ENCODE measurements around the gene CD320.
"Not testable (repeated sequence)": the region's sequence is repeated elsewhere in the genome, so short reads cannot be mapped to it uniquely, and the experiment has no call there.

Gene CD320

GRCh38 chr19:8334458-8335342 lies 26.5 kb upstream of the CD320 start:
- no peak for DNase-seq (ENCODE audit: low read depth, low spot score)
- no peak overlapping the region for H3K4me3 ChIP-seq (ENCODE audit: low read length)

- no peak overlapping the region for H3K4me3 ChIP-seq (ENCODE audit: low read length)
- DNase-seq (ENCODE audit: low read depth, low spot score), result no peak
Observed at GRCh38 chr19:8333767-8334457, 25.8 kb upstream of the CD320 start.

- no peak for DNase-seq (ENCODE audit: low read depth, low spot score)
- no peak overlapping the region for H3K4me3 ChIP-seq (ENCODE audit: low read length)
Observed at GRCh38 chr19:8332976-8333766, 25.0 kb upstream of the CD320 start.

- DNase-seq (ENCODE audit: low read depth, low spot score), result no peak
- no peak overlapping the region for H3K4me3 ChIP-seq (ENCODE audit: low read length)
Observed at GRCh38 chr19:8331263-8331845, 23.2 kb upstream of the CD320 start.

- no peak overlapping the region for H3K4me3 ChIP-seq (ENCODE audit: low read length)
- no peak for DNase-seq (ENCODE audit: low read depth, low spot score)
Observed at GRCh38 chr19:8329996-8330395, 21.8 kb upstream of the CD320 start.

- DNase-seq (ENCODE audit: low read depth, low spot score), result no peak
- no peak overlapping the region for H3K4me3 ChIP-seq (ENCODE audit: low read length)
Observed at GRCh38 chr19:8325454-8325853, 17.3 kb upstream of the CD320 start.

- DNase-seq (ENCODE audit: low read depth, low spot score), result no peak
- no peak overlapping the region for H3K4me3 ChIP-seq (ENCODE audit: low read length)
Observed at GRCh38 chr19:8324186-8325050, 16.3 kb upstream of the CD320 start.

- H3K4me3 ChIP-seq (ENCODE audit: low read length), result no peak overlapping the region
- DNase-seq (ENCODE audit: low read depth, low spot score), result no peak
Observed at GRCh38 chr19:8323781-8324185, 15.6 kb upstream of the CD320 start.

GRCh38 chr19:8322638-8322997 lies 14.5 kb upstream of the CD320 start:
- H3K4me3 ChIP-seq (ENCODE audit: low read length), result peak overlapping the region; percentile 100

GRCh38 chr19:8321986-8322637 lies 14.0 kb upstream of the CD320 start:
- DNase-seq (ENCODE audit: low read depth, low spot score), result no peak
- peak overlapping the region; percentile 100 for H3K4me3 ChIP-seq (ENCODE audit: low read length)

More at GRCh38 chr19:8322638-8322997, 14.5 kb upstream of the CD320 start:
- DNase-seq (ENCODE audit: low read depth, low spot score), result no peak

GRCh38 chr19:8321067-8321985 lies 13.2 kb upstream of the CD320 start, which contains the start of the genes NDUFA7 and RPS28:
NDUFA7 (minus strand) TSS chr19:8321375; CDS start chr19:8321358, 17 bp downstream.
RPS28 (plus strand) TSS chr19:8321496; CDS start chr19:8321531, 35 bp downstream.
- peak; percentile 94 for DNase-seq (ENCODE audit: low read depth, low spot score)
- H3K4me3 ChIP-seq (ENCODE audit: low read length), result peak within 1 kb of the TSS; percentile 100

GRCh38 chr19:8320564-8321066 lies 12.5 kb upstream of the CD320 start:
- no peak for DNase-seq (ENCODE audit: low read depth, low spot score)
- peak overlapping the region; percentile 100 for H3K4me3 ChIP-seq (ENCODE audit: low read length)

- peak overlapping the region; percentile 100 for H3K4me3 ChIP-seq (ENCODE audit: low read length)
- no peak for DNase-seq (ENCODE audit: low read depth, low spot score)
Observed at GRCh38 chr19:8319807-8320520, 11.8 kb upstream of the CD320 start.

- not testable (repeated sequence) for H3K4me3 ChIP-seq (ENCODE audit: low read length)
- DNase-seq (ENCODE audit: low read depth, low spot score), result peak; percentile 42
Observed at GRCh38 chr19:8318835-8319234, 10.7 kb upstream of the CD320 start.

- DNase-seq (ENCODE audit: low read depth, low spot score), result no peak
- no peak overlapping the region for H3K4me3 ChIP-seq (ENCODE audit: low read length)
Observed at GRCh38 chr19:8316351-8317125, 8.4 kb upstream of the CD320 start.
